Liver (tissue), 9 donors: ENCODE results near the gene CCDC97. TPM values are rescaled to one million over a fixed set of nuclear protein-coding genes. Genes with fewer than 3 reads are reported as not detected.

Source experiments
- DNase-seq: peaks from one replicate; pipeline ENCODE4 v3.0.0-alpha.2; 2017; ENCODE audit warnings: low spot score
- H3K27ac ChIP-seq, 2 donors: one replicate each; pipeline ENCODE4 v1.7.0; 2013; ENCODE audit warnings: inconsistent platforms in 2 of 2, low read length in 2 of 2, control low read depth in 1 of 2, low read depth in 1 of 2, mild to moderate bottlenecking in 1 of 2
- H3K27me3 ChIP-seq, 4 donors: one replicate each; pipeline versions ENCODE4 v1.6.1 to v1.7.0; 2013; ENCODE audit warnings: low read length in 3 of 4, inconsistent platforms in 1 of 4, mild to moderate bottlenecking in 1 of 4, moderate library complexity in 1 of 4; ENCODE audit not compliant: control insufficient read depth in 4 of 4, insufficient read depth in 4 of 4
- H3K36me3 ChIP-seq, 4 donors: one replicate each; pipeline versions ENCODE4 v1.6.1 to v1.7.0; 2013; ENCODE audit warnings: low read length in 3 of 4, mild to moderate bottlenecking in 3 of 4, low read depth in 1 of 4, moderate library complexity in 1 of 4; ENCODE audit not compliant: control insufficient read depth in 4 of 4, insufficient read depth in 3 of 4
- H3K4me1 ChIP-seq, 4 donors: one replicate each; pipeline versions ENCODE4 v1.6.1 to v1.7.0; 2013; ENCODE audit warnings: low read length in 3 of 4, mild to moderate bottlenecking in 3 of 4, moderate library complexity in 1 of 4; ENCODE audit not compliant: control insufficient read depth in 4 of 4, insufficient read depth in 4 of 4
- H3K4me3 ChIP-seq, 3 donors: one replicate each; pipeline versions ENCODE4 v1.6.1 to v1.7.0; 2013; ENCODE audit warnings: low read length in 3 of 3, control low read depth in 1 of 3, low read depth in 1 of 3, mild to moderate bottlenecking in 1 of 3
- H3K9ac ChIP-seq, 2 donors: one replicate each; pipeline ENCODE4 v1.7.0; 2013; ENCODE audit warnings: low read length in 2 of 2, mild to moderate bottlenecking in 2 of 2, moderate library complexity in 2 of 2, control low read depth in 1 of 2, low read depth in 1 of 2
- H3K9me3 ChIP-seq, 4 donors: one replicate each; pipeline versions ENCODE4 v1.6.1 to v1.7.0; 2013; ENCODE audit warnings: low read length in 3 of 4; ENCODE audit not compliant: control insufficient read depth in 4 of 4
- ATF3 ChIP-seq: IDR thresholded peaks from 2 replicates; pipeline ENCODE4 v1.6.1; 2016; ENCODE audit warnings: antibody characterized with exemption
- EGR1 ChIP-seq, 2 donors: IDR thresholded peaks; 2 replicates each; pipeline ENCODE4 v1.6.1; 2016 to 2018; ENCODE audit warnings: antibody characterized with exemption in 2 of 2, low read depth in 2 of 2
- FOXA1 ChIP-seq: IDR thresholded peaks from 2 replicates; pipeline ENCODE4 v1.6.1; 2016; ENCODE audit warnings: antibody characterized with exemption
- FOXA2 ChIP-seq: IDR thresholded peaks from 2 replicates; pipeline ENCODE4 v1.6.1; 2016; ENCODE audit warnings: antibody characterized with exemption
- GABPA ChIP-seq, 2 donors: IDR thresholded peaks in 1 of 2; conservative IDR thresholded peaks in 1 of 2; 2 replicates each; pipeline ENCODE4 v1.6.1; 2016; ENCODE audit warnings: antibody characterized with exemption in 2 of 2, mild to moderate bottlenecking in 1 of 2, moderate library complexity in 1 of 2
- HNF4A ChIP-seq, 2 donors: conservative IDR thresholded peaks; 2 replicates each; pipeline ENCODE4 v1.6.1; 2016; ENCODE audit warnings: antibody characterized with exemption in 2 of 2, mild to moderate bottlenecking in 2 of 2
- HNF4G ChIP-seq: IDR thresholded peaks from 2 replicates; pipeline ENCODE4 v1.6.1; 2016; ENCODE audit warnings: antibody characterized with exemption
- JUND ChIP-seq, 2 donors: IDR thresholded peaks; 2 replicates each; pipeline ENCODE4 v1.6.1; 2016; ENCODE audit warnings: antibody characterized with exemption in 2 of 2
- NR2F2 ChIP-seq: IDR thresholded peaks from 2 replicates; pipeline ENCODE4 v1.6.1; 2016; ENCODE audit warnings: antibody characterized with exemption
- RAD21 ChIP-seq, 2 donors: IDR thresholded peaks; 2 replicates each; pipeline ENCODE4 v1.6.1; 2016; ENCODE audit warnings: antibody characterized with exemption in 2 of 2, mild to moderate bottlenecking in 2 of 2
- REST ChIP-seq: IDR thresholded peaks from 2 replicates; pipeline ENCODE4 v1.6.1; 2016; ENCODE audit warnings: antibody characterized with exemption, mild to moderate bottlenecking
- RXRA ChIP-seq, 2 donors: IDR thresholded peaks; 2 replicates each; pipeline ENCODE4 v1.6.1; 2017 to 2018; ENCODE audit warnings: antibody characterized with exemption in 2 of 2, mild to moderate bottlenecking in 1 of 2
- SP1 ChIP-seq: IDR thresholded peaks from 2 replicates; pipeline ENCODE4 v1.6.1; 2018; ENCODE audit warnings: antibody characterized with exemption, mild to moderate bottlenecking
- TAF1 ChIP-seq: conservative IDR thresholded peaks from 2 replicates; pipeline ENCODE4 v1.6.1; 2016; ENCODE audit warnings: antibody characterized with exemption, mild to moderate bottlenecking
- YY1 ChIP-seq: IDR thresholded peaks from 2 replicates; pipeline ENCODE4 v1.6.1; 2016; ENCODE audit warnings: antibody characterized with exemption, mild to moderate bottlenecking
- ZBTB33 ChIP-seq: IDR thresholded peaks from 2 replicates; pipeline ENCODE4 v1.6.1; 2016; ENCODE audit warnings: antibody characterized with exemption
- WGBS: extraction: QIAGEN DNeasy Blood & Tissue Kit; methylation state at CpG from one replicate; pipeline ENCODE4 v1.1.7; 2013; 5-methylcytosine and 5-hydroxymethylcytosine counted together
- polyA plus RNA-seq, 2 donors: library from polyadenylated mRNA; stranded (reverse) in 1 of 2; unstranded in 1 of 2; fragments of 200-250 nt in 1 of 2; fragments of >200 nt in 1 of 2; fragmentation: Nextera tagmentation in 1 of 2; extraction: Ambion mirVana in 1 of 2; gene quantifications; one replicate each; pipeline versions ENCODE4 v1.2.1 to v1.2.3, GENCODE V29; 2013 to 2015
- total RNA-seq, 2 donors: library from RNA; depleted of rRNA; stranded (reverse); fragments of >200 nt; gene quantifications; one replicate each; pipeline ENCODE4 v1.2.3, GENCODE V29; 2014
- TF ChIP-seq, protein P1 (sequence below): fragments of 150-350 bp; IDR thresholded peaks from 2 replicates; pipeline ENCODE4 v1.5.1; 2017; ENCODE audit warnings: improper control_type of control experiment, low read depth, low read length; ENCODE audit not compliant: missing input control
- TF ChIP-seq, protein P2 (sequence below): IDR thresholded peaks from 2 replicates; pipeline ENCODE4 v1.6.1; 2016; ENCODE audit warnings: antibody characterized with exemption
- donor health status: healthy.
- donor health status: healthy.
- donor health status: healthy.
- donor health status: healthy.
- donor health status: healthy.

Gene CCDC97
- 1 to 10 TPM; 3.8 to 5.6 TPM for total RNA-seq
- 1 to 10 TPM; 5.0 to 5.7 TPM for polyA plus RNA-seq

DNA sequence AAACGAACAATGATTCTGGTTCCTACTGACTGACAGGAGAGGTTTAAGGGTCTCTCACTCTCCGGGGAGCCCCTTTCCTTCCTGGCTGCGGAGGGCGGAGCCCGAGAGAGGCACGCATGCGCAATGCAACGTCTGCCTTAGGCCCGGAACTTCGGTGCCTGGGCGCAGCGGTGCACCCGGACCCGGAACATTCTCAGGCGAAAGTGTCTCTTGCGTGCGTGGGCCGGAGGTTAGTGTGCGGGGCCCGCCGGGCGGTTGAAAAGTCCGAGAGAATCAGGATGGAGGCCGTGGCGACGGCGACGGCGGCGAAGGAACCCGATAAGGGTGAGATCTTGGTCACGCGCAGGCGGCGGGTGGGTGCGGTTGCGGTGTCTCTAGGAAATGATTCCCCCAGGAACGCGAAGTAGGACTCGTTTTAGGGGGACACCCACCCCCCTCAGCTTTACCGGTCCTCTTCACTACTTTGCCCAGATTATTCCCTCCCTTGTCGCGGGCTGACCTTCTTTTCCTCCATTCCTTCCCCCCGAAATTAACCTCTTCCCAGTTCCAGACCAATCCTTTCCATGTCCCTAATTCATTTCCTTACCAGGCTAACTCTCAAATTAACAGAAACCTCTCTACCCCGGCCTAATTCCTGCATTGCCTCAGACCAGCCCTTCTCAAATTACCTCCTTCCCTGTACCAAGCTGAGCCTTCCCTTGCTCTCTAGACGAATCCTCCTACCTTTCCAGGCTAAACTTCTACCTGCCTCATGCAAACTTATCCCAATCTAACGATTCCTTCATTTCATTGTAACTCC, at the start of gene CCDC97:
TSS of gene CCDC97 (plus strand) at position 140 of the 799 bp plus-strand sequence. CDS start at position 279, 139 bp downstream.
- peak; percentile 92 for DNase-seq
- Histone ChIP-seq H3K9ac (peak within 1 kb of the TSS; percentile 94 to 97), H3K36me3 (peaks cover 6 to 24% (median 13%) of the 10 kb centered on the region in 4 donors)

More for the DNA sequence above, at the start of gene CCDC97:
- H3K27me3 ChIP-seq, result no peaks in the 10 kb centered on the region
- TF ChIP-seq YY1 (peak; percentile 81), ZBTB33 (peak; percentile 65), REST (peak; percentile 42), EGR1 (IDR thresholded peaks at IDR 0.05; ENCODE audit: low read depth in 2 of 2) (peak in 1 of 2 donors; percentile 18), SP1 (no peak), FOXA1 (no peak), FOXA2 (no peak), TAF1 (no peak), RAD21 (IDR thresholded peaks at IDR 0.05) (peak in 1 of 2 donors; percentile 16), GABPA (IDR thresholded peaks at IDR 0.05 in 1 of 2, conservative IDR thresholded peaks at IDR 0.05 in 1 of 2) (peak; percentile 84 to 90), JUND (IDR thresholded peaks at IDR 0.05) (peak in 1 of 2 donors; percentile 33), HNF4G (peak; percentile 22), NR2F2 (peak; percentile 54), HNF4A (conservative IDR thresholded peaks at IDR 0.05) (no peak), ATF3 (no peak), RXRA (IDR thresholded peaks at IDR 0.05) (peak; percentile 26 to 30)
- TF ChIP-seq, protein P1, sequence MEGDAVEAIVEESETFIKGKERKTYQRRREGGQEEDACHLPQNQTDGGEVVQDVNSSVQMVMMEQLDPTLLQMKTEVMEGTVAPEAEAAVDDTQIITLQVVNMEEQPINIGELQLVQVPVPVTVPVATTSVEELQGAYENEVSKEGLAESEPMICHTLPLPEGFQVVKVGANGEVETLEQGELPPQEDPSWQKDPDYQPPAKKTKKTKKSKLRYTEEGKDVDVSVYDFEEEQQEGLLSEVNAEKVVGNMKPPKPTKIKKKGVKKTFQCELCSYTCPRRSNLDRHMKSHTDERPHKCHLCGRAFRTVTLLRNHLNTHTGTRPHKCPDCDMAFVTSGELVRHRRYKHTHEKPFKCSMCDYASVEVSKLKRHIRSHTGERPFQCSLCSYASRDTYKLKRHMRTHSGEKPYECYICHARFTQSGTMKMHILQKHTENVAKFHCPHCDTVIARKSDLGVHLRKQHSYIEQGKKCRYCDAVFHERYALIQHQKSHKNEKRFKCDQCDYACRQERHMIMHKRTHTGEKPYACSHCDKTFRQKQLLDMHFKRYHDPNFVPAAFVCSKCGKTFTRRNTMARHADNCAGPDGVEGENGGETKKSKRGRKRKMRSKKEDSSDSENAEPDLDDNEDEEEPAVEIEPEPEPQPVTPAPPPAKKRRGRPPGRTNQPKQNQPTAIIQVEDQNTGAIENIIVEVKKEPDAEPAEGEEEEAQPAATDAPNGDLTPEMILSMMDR, result no peak
- TF ChIP-seq, protein P2, sequence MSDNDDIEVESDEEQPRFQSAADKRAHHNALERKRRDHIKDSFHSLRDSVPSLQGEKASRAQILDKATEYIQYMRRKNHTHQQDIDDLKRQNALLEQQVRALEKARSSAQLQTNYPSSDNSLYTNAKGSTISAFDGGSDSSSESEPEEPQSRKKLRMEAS, result peak; percentile 43
- H3K9me3 ChIP-seq, result no peaks in the 10 kb centered on the region
- peak within 1 kb of the TSS; percentile 80 to 100 (median 93) for H3K4me3 ChIP-seq
- WGBS, result under 1% methylated on average over 47 of the region's 47 CpGs
- peak within 1 kb of the TSS; percentile 86 to 97 for H3K27ac ChIP-seq
- peaks cover 0 to 35% (median 25%) of the 10 kb centered on the region in 4 donors for H3K4me1 ChIP-seq
